Measurements from ENCODE around the gene VAT1L. TPM values are rescaled to one million over a fixed set of nuclear protein-coding genes. Genes with fewer than 3 reads are reported as not detected.

VAT1L gene
- total and polyA plus RNA-seq, 2 donors (not counting 1 experiment from before 2014, with no cell fraction given): 17.9 to 86.9 TPM

GRCh38 chr16:77970371-77970770, 182.0 kb downstream of the VAT1L start:
- Histone ChIP-seq H3K4me2 (ENCODE audit: extremely low read depth, insufficient read depth, low read length) (no peak overlapping the region), H3K9me3 (ENCODE audit: control insufficient read depth, insufficient read depth, low read depth, low read length) (no peaks in the 10 kb centered on the region), H2AFZ (ENCODE audit: low read length) (no peak overlapping the region), H3K27me3 (ENCODE audit: control insufficient read depth, insufficient read depth, low read length) (no peaks in the 10 kb centered on the region), H3K4me3 (replicated peaks in 1 of 4; ENCODE audit: control extremely low read depth in 1 of 4, insufficient read depth in 1 of 4, low read depth in 3 of 4, low read length in 4 of 4) (no peak overlapping the region), H3K79me2 (ENCODE audit: control insufficient read depth, insufficient read depth, low read length) (no peaks in the 10 kb centered on the region), H3K27ac (ENCODE audit: insufficient read depth, low read length) (no peak overlapping the region), H3K4me1 (ENCODE audit: control insufficient read depth, extremely low read depth, insufficient read depth, low read length) (no peaks in the 10 kb centered on the region), H4K20me1 (ENCODE audit: control insufficient read depth, extremely low read depth, insufficient read depth, low read length) (no peaks in the 10 kb centered on the region), H3K36me3 (ENCODE audit: control insufficient read depth, insufficient read depth, low read length) (no peaks in the 10 kb centered on the region), H3K9ac (ENCODE audit: insufficient read depth, low read length) (no peak overlapping the region)
- no peak for TF ChIP-seq CTCF (conservative IDR thresholded peaks at IDR 0.05 in 1 of 2, IDR thresholded peaks at IDR 0.05 in 1 of 2; ENCODE audit: low read depth in 1 of 2, low read length in 2 of 2)
- no peak for TF ChIP-seq EZH2 (IDR thresholded peaks at IDR 0.05; ENCODE audit: low read length, missing control alignments)
- DNase-seq (ENCODE audit: low read depth in 2 of 2): no peak

- H3K9ac ChIP-seq (ENCODE audit: insufficient read depth, low read length): no peak overlapping the region
- DNase-seq (ENCODE audit: low read depth in 2 of 2): peak; percentile 61 to 84
- no peak overlapping the region for H3K4me2 ChIP-seq (ENCODE audit: extremely low read depth, insufficient read depth, low read length)
- H3K9me3 ChIP-seq (ENCODE audit: control insufficient read depth, insufficient read depth, low read depth, low read length): no peaks in the 10 kb centered on the region
- H3K27me3 ChIP-seq (ENCODE audit: control insufficient read depth, insufficient read depth, low read length): no peaks in the 10 kb centered on the region
- no peak overlapping the region for H3K4me3 ChIP-seq (replicated peaks in 1 of 4; ENCODE audit: control extremely low read depth in 1 of 4, insufficient read depth in 1 of 4, low read depth in 3 of 4, low read length in 4 of 4)
- H3K79me2 ChIP-seq (ENCODE audit: control insufficient read depth, insufficient read depth, low read length): no peaks in the 10 kb centered on the region
- no peak for TF ChIP-seq EZH2 (IDR thresholded peaks at IDR 0.05; ENCODE audit: low read length, missing control alignments)
- TF ChIP-seq CTCF (conservative IDR thresholded peaks at IDR 0.05 in 1 of 2, IDR thresholded peaks at IDR 0.05 in 1 of 2; ENCODE audit: low read depth in 1 of 2, low read length in 2 of 2): peak; percentile 70 to 77
- no peaks in the 10 kb centered on the region for H3K4me1 ChIP-seq (ENCODE audit: control insufficient read depth, extremely low read depth, insufficient read depth, low read length)
- H3K36me3 ChIP-seq (ENCODE audit: control insufficient read depth, insufficient read depth, low read length): no peaks in the 10 kb centered on the region
- H4K20me1 ChIP-seq (ENCODE audit: control insufficient read depth, extremely low read depth, insufficient read depth, low read length): no peaks in the 10 kb centered on the region
- no peak overlapping the region for H3K27ac ChIP-seq (ENCODE audit: insufficient read depth, low read length)
- no peak overlapping the region for H2AFZ ChIP-seq (ENCODE audit: low read length)
These were observed 183.1 kb downstream of the VAT1L start for GRCh38 chr16:77971306-77972061.

GRCh38 chr16:77972062-77972392, 183.7 kb downstream of the VAT1L start:
- Histone ChIP-seq H2AFZ (ENCODE audit: low read length) (no peak overlapping the region), H3K9ac (ENCODE audit: insufficient read depth, low read length) (no peak overlapping the region), H3K79me2 (ENCODE audit: control insufficient read depth, insufficient read depth, low read length) (no peaks in the 10 kb centered on the region), H3K27me3 (ENCODE audit: control insufficient read depth, insufficient read depth, low read length) (no peaks in the 10 kb centered on the region), H3K27ac (ENCODE audit: insufficient read depth, low read length) (no peak overlapping the region), H4K20me1 (ENCODE audit: control insufficient read depth, extremely low read depth, insufficient read depth, low read length) (no peaks in the 10 kb centered on the region), H3K9me3 (ENCODE audit: control insufficient read depth, insufficient read depth, low read depth, low read length) (no peaks in the 10 kb centered on the region), H3K4me3 (replicated peaks in 1 of 4; ENCODE audit: control extremely low read depth in 1 of 4, insufficient read depth in 1 of 4, low read depth in 3 of 4, low read length in 4 of 4) (no peak overlapping the region), H3K4me1 (ENCODE audit: control insufficient read depth, extremely low read depth, insufficient read depth, low read length) (no peaks in the 10 kb centered on the region), H3K4me2 (ENCODE audit: extremely low read depth, insufficient read depth, low read length) (no peak overlapping the region), H3K36me3 (ENCODE audit: control insufficient read depth, insufficient read depth, low read length) (no peaks in the 10 kb centered on the region)
- TF ChIP-seq EZH2 (IDR thresholded peaks at IDR 0.05; ENCODE audit: low read length, missing control alignments): no peak
- TF ChIP-seq CTCF (conservative IDR thresholded peaks at IDR 0.05 in 1 of 2, IDR thresholded peaks at IDR 0.05 in 1 of 2; ENCODE audit: low read depth in 1 of 2, low read length in 2 of 2): no peak
- no peak for DNase-seq (ENCODE audit: low read depth in 2 of 2)
